GM12878 (cell line): ENCODE data around the gene C15orf40. TPM values are rescaled to one million over a fixed set of nuclear protein-coding genes. Genes with fewer than 3 reads are reported as not detected.

ENCODE experiments used
- ATAC-seq: fragments of 200-7000 bp; cut with Tn5 transposase; 3 replicates; pipeline ENCODE4 v1.9.1; 2020; ENCODE audit warnings: mild to moderate bottlenecking, moderate library complexity
- BruUV-seq: library from RNA; stranded (reverse); fragments of 400-500 nt; replicated peaks from 2 replicates; lab custom pipeline; 2021; lab: Mats Ljungman, UMichigan
- CTCF ChIA-PET: fragments of 300-600 bp; sonication (Branson Sonifier 250); formaldehyde crosslinking; extraction: SDS; loops from one replicate; lab custom pipeline; 2021; ENCODE audit warnings: inconsistent platforms; lab: Yijun Ruan, JAX
- POLR2A ChIA-PET: fragments of 350-600 bp; formaldehyde crosslinking; extraction: SDS; loops from one replicate; lab custom pipeline; 2021; ENCODE audit warnings: inconsistent platforms; lab: Charles Lee
- RAD21 ChIA-PET: fragments of 300-600 bp; sonication (Branson Sonifier 250); formaldehyde crosslinking; loops from one replicate; lab custom pipeline; 2023; ENCODE audit warnings: antibody characterized with exemption; ENCODE audit not compliant: unreplicated experiment; lab: Charles Lee
- SMC1A ChIA-PET: fragments of 300-600 bp; sonication (Branson Sonifier 250); formaldehyde crosslinking; loops from one replicate; lab custom pipeline; 2023; ENCODE audit not compliant: unreplicated experiment, uncharacterized antibody; lab: Charles Lee
- DNase-seq: peaks from one replicate; pipeline ENCODE4 v3.0.0-alpha.2; 2011; ENCODE audit warnings: low read depth, low spot score
- FAIRE-seq: peaks from 3 replicates; lab custom pipeline; 2011; peaks lifted over from hg19 to GRCh38; lab: Jason Lieb, UNC
- H2AFZ ChIP-seq: 2 replicates; pipeline ENCODE4 v1.6.0; 2011; ENCODE audit warnings: low read depth, low read length, control low read depth; ENCODE audit not compliant: control insufficient read depth
- H3K27ac ChIP-seq: 2 replicates; pipeline ENCODE4 v1.5.1; 2011; ENCODE audit warnings: control low read depth; ENCODE audit not compliant: control insufficient read depth, insufficient read depth
- H3K27me3 ChIP-seq, 2 experiments: replicated peaks in 1 of 2; 2 replicates each; pipeline versions ENCODE4 v1.6.0 to v1.6.1; 2011; ENCODE audit warnings: low read length in 1 of 2; ENCODE audit not compliant: control insufficient read depth in 2 of 2, insufficient read depth in 2 of 2
- H3K36me3 ChIP-seq, 2 experiments: 2 replicates each; pipeline ENCODE4 v1.5.1; 2011; ENCODE audit warnings: low read length in 1 of 2; ENCODE audit not compliant: control insufficient read depth in 2 of 2, insufficient read depth in 2 of 2
- H3K4me1 ChIP-seq: 2 replicates; pipeline ENCODE4 v1.6.1; 2011; ENCODE audit warnings: mild to moderate bottlenecking, low read length, moderate library complexity, mixed read lengths; ENCODE audit not compliant: control insufficient read depth, insufficient read depth
- H3K4me2 ChIP-seq: 2 replicates; pipeline ENCODE4 v1.6.0; 2011; ENCODE audit warnings: control low read depth; ENCODE audit not compliant: control insufficient read depth, insufficient read depth
- H3K4me3 ChIP-seq: fragments of 200-600 bp; sonication (generic); 2 replicates; pipeline ENCODE4 v1.5.1; 2016
- H3K79me2 ChIP-seq: 2 replicates; pipeline ENCODE4 v1.6.0; 2011; ENCODE audit warnings: low read length; ENCODE audit not compliant: control insufficient read depth, insufficient read depth
- H3K9ac ChIP-seq: 2 replicates; pipeline ENCODE4 v1.8.0; 2011; ENCODE audit warnings: low read length, control low read depth, mixed read lengths; ENCODE audit not compliant: control insufficient read depth, insufficient read depth
- H3K9me3 ChIP-seq: replicated peaks from 3 replicates; pipeline ENCODE4 v1.5.1; 2011; ENCODE audit warnings: mild to moderate bottlenecking, low read length; ENCODE audit not compliant: control insufficient read depth, insufficient read depth
- H4K20me1 ChIP-seq: 2 replicates; pipeline ENCODE4 v1.6.0; 2011; ENCODE audit not compliant: control insufficient read depth, insufficient read depth
- BMI1 ChIP-seq: fragments of 450-650 bp; IDR thresholded peaks from 2 replicates; pipeline ENCODE4 v1.6.1; 2016; ENCODE audit warnings: mild to moderate bottlenecking, moderate library complexity, borderline replicate concordance
- BRCA1 ChIP-seq: IDR thresholded peaks from 2 replicates; pipeline ENCODE4 v1.6.1; 2011; ENCODE audit warnings: low read depth, low read length, improper control_type of control experiment
- CHD4 ChIP-seq: fragments of 200-600 bp; sonication (generic); IDR thresholded peaks from 2 replicates; pipeline ENCODE4 v1.6.1; 2016; ENCODE audit warnings: mild to moderate bottlenecking
- EP300 ChIP-seq, 2 experiments: fragments of 150-350 bp in 1 of 2; IDR thresholded peaks; 2 replicates each; pipeline ENCODE4 v1.6.1; 2011 to 2012; ENCODE audit warnings: low read depth in 2 of 2, low read length in 2 of 2, borderline replicate concordance in 1 of 2, improper control_type of control experiment in 1 of 2, inconsistent platforms in 1 of 2; ENCODE audit not compliant: control insufficient read depth in 1 of 2
- KAT2A ChIP-seq: conservative IDR thresholded peaks from 2 replicates; pipeline ENCODE4 v1.6.1; 2011; ENCODE audit warnings: low read depth, low read length; ENCODE audit not compliant: control insufficient read depth
- LARP7 ChIP-seq: fragments of 450-650 bp; IDR thresholded peaks from 2 replicates; pipeline ENCODE4 v1.6.1; 2017; ENCODE audit warnings: mild to moderate bottlenecking
- RELA ChIP-seq: fragments of 450-650 bp; IDR thresholded peaks from 2 replicates; pipeline ENCODE4 v1.8.0; 2014; ENCODE audit warnings: borderline replicate concordance; ENCODE audit not compliant: partially characterized antibody
- TARDBP ChIP-seq: IDR thresholded peaks from 2 replicates; pipeline ENCODE4 v1.6.1; 2016; ENCODE audit warnings: borderline replicate concordance
- TBL1XR1 ChIP-seq: IDR thresholded peaks from 2 replicates; pipeline ENCODE4 v1.6.1; 2012; ENCODE audit warnings: low read depth, low read length, improper control_type of control experiment
- WRNIP1 ChIP-seq: IDR thresholded peaks from 2 replicates; pipeline ENCODE4 v1.6.1; 2011; ENCODE audit warnings: low read depth, low read length, improper control_type of control experiment, borderline replicate concordance
- WGBS: methylation state at CpG from one replicate; pipeline ENCODE4 v1.1.6; 2016; ENCODE audit warnings: low lambda C conversion rate; ENCODE audit not compliant: insufficient replicate concordance, insufficient coverage; ENCODE audit errors: missing lambda C conversion rate; 5-methylcytosine and 5-hydroxymethylcytosine counted together
- in situ Hi-C: fragments of 300-500 bp; cut with MboI; formaldehyde crosslinking; loops from 9 replicates; pipeline ENCODE4 v1.14.3; 2018; ENCODE audit warnings: mixed read lengths
- intact Hi-C: fragments of 100-400 bp; cut with micrococcal nuclease; formaldehyde crosslinking; loops from one replicate; pipeline ENCODE4 v1.14.2; 2022; ENCODE audit not compliant: unreplicated experiment
- polyA plus RNA-seq, 11 experiments: library from polyadenylated mRNA; depleted of rRNA in 4 of 11; unstranded in 6 of 11; stranded (reverse) in 5 of 11; fragments of >200 nt; fragmentation: Nextera tagmentation in 4 of 11; fragmentation: Illumina TruSeq in 1 of 11; extraction: Ambion mirVana in 4 of 11; extraction: Trizol in 1 of 11; gene quantifications; 1 replicate in 1 of 11; 2 replicates in 10 of 11; pipeline versions ENCODE4 v1.2.1 to v1.2.3, GENCODE V29; 2011 to 2016; ENCODE audit warnings: inconsistent platforms in 2 of 11, missing spikeins in 2 of 11, low read depth in 1 of 11
- total RNA-seq, 4 experiments: library from RNA; depleted of rRNA in 3 of 4; stranded (reverse); fragments of >200 nt in 3 of 4; fragmentation: Illumina TruSeq in 1 of 4; extraction: Trizol in 1 of 4; gene quantifications; 2 replicates each; pipeline versions ENCODE4 v1.2.1 to v1.2.3, GENCODE V29; 2013 to 2021
- TF ChIP-seq, protein P1 (sequence below): IDR thresholded peaks from 2 replicates; pipeline ENCODE4 v1.6.1; 2012; ENCODE audit warnings: low read length, inconsistent platforms
- TF ChIP-seq, protein P2 (sequence below): IDR thresholded peaks from 2 replicates; pipeline ENCODE4 v1.6.1; 2012; ENCODE audit warnings: low read depth, low read length, improper control_type of control experiment
- TF ChIP-seq, protein P3 (sequence below): IDR thresholded peaks from 2 replicates; pipeline ENCODE4 v1.6.1; 2011; ENCODE audit warnings: low read depth, mild to moderate bottlenecking, low read length, moderate library complexity, borderline replicate concordance; ENCODE audit errors: extremely low read depth
- TF ChIP-seq, protein P4 (sequence below): IDR thresholded peaks from 2 replicates; pipeline ENCODE4 v1.6.1; 2012; ENCODE audit warnings: low read depth, low read length, improper control_type of control experiment

Gene C15orf40
- total and polyA plus RNA-seq, 10 of the 15 experiments (the other 5 are each of a cell fraction or from before 2014, with no cell fraction given): 21.3 to 70.0 (median 31.8) TPM

DNA sequence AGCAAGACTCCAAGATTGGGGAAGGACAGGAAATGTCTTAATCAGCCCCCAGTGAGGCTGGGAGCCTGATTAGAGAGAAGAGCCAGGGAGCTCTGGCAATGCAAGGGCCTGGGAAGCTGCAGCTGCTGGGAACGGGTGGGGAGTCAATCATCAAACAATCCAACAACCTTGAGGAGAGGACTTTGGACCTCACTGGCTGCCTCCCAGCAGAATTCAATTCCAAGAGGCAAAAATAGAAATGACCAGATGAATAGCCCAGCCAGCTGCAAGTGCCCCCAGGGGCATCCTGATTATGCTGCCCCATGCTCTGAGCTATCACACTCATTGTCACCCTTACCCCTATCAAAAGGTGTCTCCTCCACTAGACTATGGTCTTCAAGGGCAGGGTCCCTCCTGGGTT, 52.8 kb downstream of the C15orf40 start:
- ChIA-PET POLR2A (interaction anchor here (0.6 kb wide), 1 partner anchor 933 kb away, joined by 3 read pairs; no protein-coding TSS in a partner anchor), RAD21 (interaction anchor here (0.5 kb wide), 1 partner anchor 412 kb away, joined by 3 read pairs; no protein-coding TSS in a partner anchor), CTCF (no interaction called here), SMC1A (interaction anchor here (0.6 kb wide), 1 partner anchor 140 kb away, joined by 3 read pairs; no protein-coding TSS in a partner anchor)
- DNase-seq: no peak
- H3K4me3 ChIP-seq: no peak overlapping the region
- WGBS: 100% methylated on average over 1 of the region's 1 CpG
- TF ChIP-seq, protein P1, sequence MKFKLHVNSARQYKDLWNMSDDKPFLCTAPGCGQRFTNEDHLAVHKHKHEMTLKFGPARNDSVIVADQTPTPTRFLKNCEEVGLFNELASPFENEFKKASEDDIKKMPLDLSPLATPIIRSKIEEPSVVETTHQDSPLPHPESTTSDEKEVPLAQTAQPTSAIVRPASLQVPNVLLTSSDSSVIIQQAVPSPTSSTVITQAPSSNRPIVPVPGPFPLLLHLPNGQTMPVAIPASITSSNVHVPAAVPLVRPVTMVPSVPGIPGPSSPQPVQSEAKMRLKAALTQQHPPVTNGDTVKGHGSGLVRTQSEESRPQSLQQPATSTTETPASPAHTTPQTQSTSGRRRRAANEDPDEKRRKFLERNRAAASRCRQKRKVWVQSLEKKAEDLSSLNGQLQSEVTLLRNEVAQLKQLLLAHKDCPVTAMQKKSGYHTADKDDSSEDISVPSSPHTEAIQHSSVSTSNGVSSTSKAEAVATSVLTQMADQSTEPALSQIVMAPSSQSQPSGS: no peak
- TF ChIP-seq BMI1 (no peak), TBL1XR1 (no peak), WRNIP1 (no peak), CHD4 (no peak), BRCA1 (no peak), KAT2A (no peak), EP300 (IDR thresholded peaks at IDR 0.05; ENCODE audit: borderline replicate concordance in 1 of 2, control insufficient read depth in 1 of 2, low read depth in 2 of 2, low read length in 2 of 2) (no peak), LARP7 (no peak), RELA (no peak), TARDBP (no peak)
- TF ChIP-seq, protein P2, sequence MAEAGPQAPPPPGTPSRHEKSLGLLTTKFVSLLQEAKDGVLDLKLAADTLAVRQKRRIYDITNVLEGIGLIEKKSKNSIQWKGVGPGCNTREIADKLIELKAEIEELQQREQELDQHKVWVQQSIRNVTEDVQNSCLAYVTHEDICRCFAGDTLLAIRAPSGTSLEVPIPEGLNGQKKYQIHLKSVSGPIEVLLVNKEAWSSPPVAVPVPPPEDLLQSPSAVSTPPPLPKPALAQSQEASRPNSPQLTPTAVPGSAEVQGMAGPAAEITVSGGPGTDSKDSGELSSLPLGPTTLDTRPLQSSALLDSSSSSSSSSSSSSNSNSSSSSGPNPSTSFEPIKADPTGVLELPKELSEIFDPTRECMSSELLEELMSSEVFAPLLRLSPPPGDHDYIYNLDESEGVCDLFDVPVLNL: no peak
- TF ChIP-seq, protein P3, sequence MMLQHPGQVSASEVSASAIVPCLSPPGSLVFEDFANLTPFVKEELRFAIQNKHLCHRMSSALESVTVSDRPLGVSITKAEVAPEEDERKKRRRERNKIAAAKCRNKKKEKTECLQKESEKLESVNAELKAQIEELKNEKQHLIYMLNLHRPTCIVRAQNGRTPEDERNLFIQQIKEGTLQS: no peak
- TF ChIP-seq, protein P4, sequence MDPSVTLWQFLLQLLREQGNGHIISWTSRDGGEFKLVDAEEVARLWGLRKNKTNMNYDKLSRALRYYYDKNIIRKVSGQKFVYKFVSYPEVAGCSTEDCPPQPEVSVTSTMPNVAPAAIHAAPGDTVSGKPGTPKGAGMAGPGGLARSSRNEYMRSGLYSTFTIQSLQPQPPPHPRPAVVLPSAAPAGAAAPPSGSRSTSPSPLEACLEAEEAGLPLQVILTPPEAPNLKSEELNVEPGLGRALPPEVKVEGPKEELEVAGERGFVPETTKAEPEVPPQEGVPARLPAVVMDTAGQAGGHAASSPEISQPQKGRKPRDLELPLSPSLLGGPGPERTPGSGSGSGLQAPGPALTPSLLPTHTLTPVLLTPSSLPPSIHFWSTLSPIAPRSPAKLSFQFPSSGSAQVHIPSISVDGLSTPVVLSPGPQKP: no peak
- intact Hi-C loops (no loop called here), in situ Hi-C loops (no loop called here)
- ATAC-seq: no peak
- H3K79me2 ChIP-seq: no peaks in the 10 kb centered on the region
- H3K9me3 ChIP-seq: no peaks in the 10 kb centered on the region
- H3K27me3 ChIP-seq: peaks cover 0 to 2% of the 10 kb centered on the region in 2 experiments; a peak in 2 of 4 replicates
- no TSS peak for BruUV-seq
- no peak overlapping the region for H3K4me2 ChIP-seq
- H3K9ac ChIP-seq: no peak overlapping the region
- H3K27ac ChIP-seq: no peak overlapping the region
- no peaks in the 10 kb centered on the region for H3K36me3 ChIP-seq
- no peak for FAIRE-seq
- H2AFZ ChIP-seq: no peak overlapping the region
- no peaks in the 10 kb centered on the region for H3K4me1 ChIP-seq
- H4K20me1 ChIP-seq: no peaks in the 10 kb centered on the region
